Hippocampal formation (tissue), 2 donors: ENCODE results near the gene THOC5.
"Not testable (repeated sequence)": the region's sequence is repeated elsewhere in the genome, so short reads cannot be mapped to it uniquely, and the experiment has no call there.

Source experiments
- DNase-seq, 2 donors: peaks; one replicate each; lab custom pipeline; 2025; lab: John Stamatoyannopoulos, UW

THOC5 gene

DNA sequence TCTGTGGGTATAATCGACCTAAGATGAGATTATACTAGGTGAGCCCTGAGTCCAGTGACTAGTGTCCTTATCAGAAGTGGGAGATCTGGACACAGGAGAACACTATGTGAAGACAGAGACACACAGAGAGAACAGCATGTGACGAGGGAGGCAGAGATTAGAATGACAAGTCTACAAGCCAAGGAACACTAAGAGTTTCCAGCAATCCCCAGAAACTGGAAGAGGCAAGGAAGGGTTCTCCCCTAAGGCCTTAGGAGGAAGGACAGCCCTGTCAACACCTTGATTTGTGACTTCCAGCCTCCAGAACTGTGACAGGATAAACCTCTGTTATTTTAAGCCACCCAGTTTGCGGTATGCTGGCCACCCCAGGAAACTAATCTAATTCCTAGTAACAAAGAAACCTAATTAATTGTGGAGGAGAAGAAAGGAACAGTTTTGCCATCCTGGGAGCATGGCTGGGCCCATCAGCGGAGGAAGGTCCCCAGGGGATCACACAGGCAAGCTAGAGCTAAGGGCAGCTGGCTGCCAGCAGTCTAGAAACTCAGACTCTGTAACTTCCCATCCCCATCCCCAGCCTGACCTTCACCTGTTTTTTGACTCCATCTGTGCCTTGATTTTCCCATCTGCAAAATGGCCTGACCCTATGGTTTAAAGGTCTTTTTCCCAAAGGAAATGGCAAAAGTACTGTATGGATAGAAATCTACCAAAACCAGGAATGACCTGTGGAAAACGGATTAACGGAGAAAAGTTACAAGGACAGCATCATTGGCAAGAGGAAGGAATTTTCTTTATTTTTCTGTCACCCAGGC, 10.3 kb upstream of the THOC5 start:
- no peak for DNase-seq

GRCh38 chr22:29559853-29560252, 6.3 kb upstream of the THOC5 start:
- no peak for DNase-seq

- no peak for DNase-seq
Observed at GRCh38 chr22:29559030-29559429, 5.5 kb upstream of the THOC5 start.

DNA sequence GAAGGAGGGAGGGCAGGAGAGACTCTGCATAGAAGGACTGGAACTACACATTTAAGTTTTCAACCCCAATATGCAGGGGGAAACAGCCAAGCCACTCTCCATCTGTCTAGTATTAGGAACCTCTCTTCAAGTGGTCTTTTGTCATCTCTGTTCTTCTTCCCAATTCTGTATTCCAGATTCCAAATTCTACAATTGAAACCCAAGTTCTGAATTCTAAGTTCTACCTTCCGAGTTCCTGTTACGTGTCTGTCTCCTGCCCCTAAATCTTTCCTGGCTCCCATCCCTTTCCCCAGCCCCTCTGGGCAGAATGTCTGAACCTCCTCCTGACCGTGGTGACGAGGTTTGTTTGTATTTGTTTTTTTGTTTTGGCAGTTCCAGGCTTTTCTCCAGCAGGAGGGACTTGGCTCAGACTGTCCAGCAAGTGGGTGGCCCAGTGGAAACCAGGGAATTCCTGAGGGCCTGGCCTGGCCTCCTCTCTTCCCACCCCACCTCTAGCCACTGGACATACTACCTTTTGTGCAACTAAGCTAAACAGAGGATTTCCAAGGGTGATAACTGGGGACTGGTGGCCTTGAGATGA, 1.6 kb upstream of the THOC5 start:
- DNase-seq: peak; percentile 5 to 57

DNA sequence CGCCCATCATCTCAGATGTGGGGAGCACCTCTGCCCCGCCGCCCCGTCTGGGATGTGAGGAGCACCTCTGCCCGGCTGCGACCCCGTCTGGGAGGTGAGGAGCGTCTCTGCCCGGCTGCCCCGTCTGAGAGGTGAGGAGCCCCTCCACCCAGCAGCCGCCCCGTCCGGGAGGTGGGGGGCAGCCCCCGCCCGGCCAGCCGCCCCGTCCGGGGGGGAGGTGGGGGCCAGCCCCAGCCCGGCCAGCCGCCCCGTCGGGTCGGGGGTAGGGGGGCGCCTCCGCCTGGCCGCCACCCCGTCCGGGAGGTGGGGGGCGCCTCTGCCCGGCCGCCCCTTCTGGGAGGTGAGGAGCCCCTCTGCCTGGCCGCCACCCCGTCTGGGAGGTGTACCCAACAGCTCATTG, 1.2 kb downstream of the THOC5 start:
- not testable (repeated sequence) for DNase-seq

DNA sequence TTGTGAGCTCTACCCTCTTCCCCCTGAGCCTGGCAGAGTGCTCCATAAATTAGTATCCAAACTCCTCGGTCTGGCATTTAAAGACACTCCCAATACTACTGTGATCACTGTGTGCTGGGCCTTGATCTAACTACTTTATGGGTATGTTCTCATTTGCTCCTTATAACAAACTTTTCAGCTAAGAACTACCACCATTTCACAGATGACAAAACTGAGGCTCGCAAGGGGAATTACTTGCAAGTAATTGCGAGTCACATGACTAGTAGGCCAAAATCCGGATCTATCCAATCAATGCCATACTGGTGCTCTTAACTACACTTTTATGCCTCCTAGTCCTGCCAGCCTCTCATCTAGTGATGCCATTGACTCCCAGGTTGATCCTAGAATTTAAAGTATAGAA, 3.6 kb downstream of the THOC5 start:
- DNase-seq: no peak

DNA sequence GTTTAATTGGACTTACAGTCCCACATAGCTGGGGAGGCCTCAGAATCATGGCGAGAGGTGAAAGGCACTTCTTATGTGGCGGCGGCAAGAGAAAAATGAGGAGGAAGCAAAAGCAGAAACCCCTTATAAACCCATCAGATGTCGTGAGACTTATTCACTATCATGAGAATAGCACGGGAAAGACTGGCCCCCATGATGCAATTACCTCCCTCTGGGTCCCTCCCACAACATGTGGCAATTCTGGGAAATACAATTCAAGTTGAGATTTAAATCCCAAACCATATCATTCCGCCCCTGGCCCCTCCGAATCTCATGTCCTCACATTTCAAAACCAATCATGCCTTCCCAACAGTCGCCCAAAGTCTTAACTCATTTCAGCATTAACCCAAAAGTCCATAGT, 8.5 kb downstream of the THOC5 start:
- DNase-seq: not testable (repeated sequence)

GRCh38 chr22:29541845-29542244, 11.7 kb downstream of the THOC5 start:
- peak in 1 of 2 donors; percentile 6 for DNase-seq

- no peak for DNase-seq
Observed at GRCh38 chr22:29539105-29539504, 14.5 kb downstream of the THOC5 start.

DNA sequence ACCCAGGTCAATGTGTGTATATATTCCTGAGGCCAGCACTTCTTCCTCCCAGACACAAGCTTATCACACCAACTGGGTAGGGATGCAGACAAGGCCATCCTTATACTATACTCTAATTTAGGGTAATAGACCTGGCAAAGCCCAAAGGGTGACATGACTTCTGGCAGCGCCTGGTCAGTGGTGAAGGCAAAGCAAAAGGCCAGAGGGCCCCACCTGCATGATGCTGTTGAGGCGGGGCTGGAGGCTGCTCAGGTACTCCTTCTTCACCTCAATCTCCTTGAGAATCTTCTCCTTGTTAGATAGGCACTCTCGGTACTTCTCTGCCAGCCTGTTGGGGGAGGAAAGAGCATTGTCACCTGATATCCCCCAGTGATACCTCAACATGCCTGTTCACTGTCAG, 17.1 kb downstream of the THOC5 start:
- no peak for DNase-seq

- DNase-seq: no peak
Observed at GRCh38 chr22:29531419-29531818, 22.1 kb downstream of the THOC5 start.

- no peak for DNase-seq
Observed at GRCh38 chr22:29530716-29531115, 22.8 kb downstream of the THOC5 start.

GRCh38 chr22:29528144-29528543, 25.4 kb downstream of the THOC5 start:
- DNase-seq: no peak

DNA sequence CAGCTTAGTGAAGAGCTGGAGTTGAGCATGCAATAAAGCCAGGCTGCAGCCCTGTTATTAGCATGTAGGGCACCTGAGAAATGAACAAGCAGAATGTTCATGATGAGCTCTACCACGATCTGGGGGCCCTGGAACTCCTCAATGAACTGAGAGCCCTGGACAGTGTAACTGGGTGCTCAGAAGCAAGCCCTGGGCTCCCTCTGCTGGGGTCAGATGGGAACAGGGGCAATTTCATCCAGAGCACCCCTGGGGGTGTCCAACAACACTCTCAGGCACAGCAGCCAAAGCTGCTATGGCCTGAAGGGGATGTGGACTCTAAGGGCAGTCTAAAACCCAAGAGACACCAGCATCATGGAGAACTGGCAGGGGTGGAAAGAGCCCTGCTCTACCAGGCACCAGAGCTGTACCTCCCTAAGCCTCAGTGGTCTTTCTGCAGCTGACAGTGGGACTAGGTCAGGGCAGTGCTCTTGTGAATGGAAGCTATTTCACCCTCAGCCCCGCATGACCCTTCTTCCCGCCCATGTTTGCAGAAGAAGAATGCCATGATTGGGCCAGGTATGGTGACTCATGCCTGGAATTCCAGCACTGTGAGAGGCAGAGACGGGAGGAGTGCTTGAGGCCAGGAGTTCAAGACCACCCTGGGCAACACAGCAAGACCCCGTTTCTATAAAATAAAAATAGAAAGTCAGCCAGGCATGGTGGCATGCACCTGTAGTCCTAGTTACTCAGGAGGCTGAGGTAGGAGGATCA, 28.9 kb downstream of the THOC5 start:
- DNase-seq: no peak

DNA sequence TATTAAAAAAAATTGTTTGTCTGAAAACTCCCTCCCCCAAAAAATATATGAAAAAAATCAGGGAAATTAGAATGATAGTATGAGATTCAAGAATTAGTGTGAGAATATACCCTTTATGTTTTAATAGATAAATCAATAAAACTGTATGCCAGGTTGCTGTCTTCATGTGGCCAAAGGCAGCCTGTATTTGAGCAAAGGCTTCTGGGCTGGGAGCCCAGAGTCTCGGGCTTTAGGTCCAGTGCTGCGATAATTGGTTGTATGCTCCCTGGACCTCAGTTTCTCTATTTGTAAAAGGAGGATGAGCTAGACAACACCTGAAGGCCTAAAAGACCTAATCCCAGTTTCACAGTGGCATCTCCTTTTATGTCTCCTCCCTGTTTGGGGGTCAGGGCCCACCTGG, 29.8 kb downstream of the THOC5 start:
- DNase-seq: no peak

DNA sequence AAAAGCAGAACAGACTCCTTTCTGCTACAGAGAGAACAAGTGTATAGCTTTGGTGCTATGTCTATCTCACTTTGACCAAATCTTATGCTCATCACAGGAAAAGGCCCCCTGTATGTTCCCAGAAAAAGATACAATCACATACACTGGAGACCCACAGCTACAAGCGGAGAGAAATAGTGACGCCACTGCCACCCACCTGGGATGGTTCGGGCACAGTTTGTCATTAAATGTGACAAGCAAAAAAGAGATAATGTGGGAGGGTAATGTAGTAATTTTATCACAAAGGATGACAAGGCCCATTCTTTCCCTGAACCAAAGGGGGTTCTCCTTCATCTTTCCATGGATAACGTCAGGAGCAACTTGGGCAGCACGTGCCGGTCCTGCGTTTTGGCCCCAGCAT, 32.0 kb downstream of the THOC5 start:
- DNase-seq: no peak

DNA sequence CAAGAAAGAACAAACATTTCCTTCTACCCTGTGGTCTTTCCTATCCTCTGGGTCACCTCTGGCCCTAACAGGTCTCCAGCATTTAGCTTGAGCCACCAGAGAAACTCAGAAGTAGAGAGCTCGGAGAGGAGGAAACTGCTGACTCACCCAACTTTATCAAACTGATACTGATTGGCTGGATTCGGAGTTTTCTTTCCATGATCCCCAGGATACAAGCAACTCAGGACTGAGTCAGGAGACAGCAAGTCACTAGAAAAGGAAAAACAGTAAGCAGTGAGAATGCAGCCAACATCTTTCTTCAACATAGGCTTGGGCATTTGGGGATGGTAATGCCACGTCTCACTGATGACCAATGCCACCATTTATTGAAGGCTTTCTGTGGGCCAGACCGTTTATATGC, 32.7 kb downstream of the THOC5 start:
- no peak for DNase-seq

DNA sequence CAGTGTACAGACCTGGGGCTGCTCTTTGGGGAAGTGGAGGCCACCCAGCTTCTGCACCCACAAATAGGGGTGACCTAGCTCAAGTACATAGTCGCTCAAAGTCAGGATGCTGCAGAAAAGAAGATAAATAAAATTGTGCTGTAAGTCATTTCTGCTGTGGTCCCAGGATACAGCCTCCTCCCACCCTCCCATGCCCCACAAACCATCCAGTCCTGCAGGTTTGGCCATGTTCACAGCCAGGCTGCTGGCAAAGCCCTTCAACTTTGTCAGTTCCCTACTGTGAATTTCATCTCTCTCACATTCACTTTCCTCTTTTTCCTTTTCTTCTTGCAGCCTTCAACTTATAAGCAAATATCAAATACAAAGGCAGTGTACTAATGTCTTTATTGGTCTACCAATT, 33.6 kb downstream of the THOC5 start:
- no peak for DNase-seq

DNA sequence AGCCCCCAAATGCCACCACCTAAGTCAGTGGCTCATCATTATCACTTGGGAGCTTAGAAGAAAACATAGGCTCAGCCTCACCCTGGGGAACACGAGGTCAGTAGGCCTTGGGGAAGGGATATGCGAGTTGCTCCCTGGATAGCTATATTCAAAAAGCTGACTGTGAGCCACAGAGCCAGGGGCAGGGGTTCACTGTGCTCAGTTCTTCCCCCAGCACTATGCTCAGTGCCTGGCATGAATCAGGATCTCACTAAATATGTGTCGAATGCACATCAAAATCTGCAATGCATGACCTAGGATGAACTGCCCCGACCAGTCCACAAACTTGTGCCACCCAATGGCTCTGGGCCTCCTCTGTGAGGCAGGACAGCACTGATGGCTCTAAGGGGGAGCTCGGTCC, 35.1 kb downstream of the THOC5 start:
- DNase-seq: no peak

GRCh38 chr22:29517215-29517908, 36.2 kb downstream of the THOC5 start:
- no peak for DNase-seq

DNA sequence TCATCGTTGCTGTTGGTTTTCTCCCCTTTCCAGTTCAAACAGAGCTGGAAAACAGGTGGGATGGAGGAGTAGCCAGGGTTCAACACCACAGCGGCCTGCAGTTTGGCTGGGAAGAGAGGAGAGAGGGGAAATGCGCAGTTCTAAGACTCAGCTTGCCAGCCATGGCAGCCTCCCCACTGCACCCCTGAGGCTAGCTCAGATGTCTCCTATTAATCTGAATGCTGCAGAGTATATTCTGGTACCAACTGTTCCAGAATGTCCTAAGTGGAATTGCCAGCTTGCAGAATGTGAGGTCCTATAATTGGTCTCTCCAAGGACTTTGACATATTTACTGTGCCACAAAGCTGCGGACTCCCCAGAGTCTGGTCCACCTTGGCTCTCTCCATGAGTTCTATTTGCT, 41.5 kb downstream of the THOC5 start:
- DNase-seq: no peak

- DNase-seq: no peak
Observed at GRCh38 chr22:29511126-29511862, 42.3 kb downstream of the THOC5 start.
